ENCODE data around the gene IGHMBP2. TPM values are rescaled to one million over a fixed set of nuclear protein-coding genes. Genes with fewer than 3 reads are reported as not detected.

Gene IGHMBP2
- 109 and 159 TPM in 2 replicates for total RNA-seq (2011; cell fraction: chromatin; rRNA removed; ENCODE audit: low replicate concordance)
- 75.3 and 75.5 TPM in 2 replicates for total RNA-seq (2011; cell fraction: nucleolus; rRNA removed)
- total RNA-seq (2011; cell fraction: nucleoplasm; rRNA removed) = 61.4 and 66.5 TPM in 2 replicates
- 12.5 and 15.9 TPM in 2 replicates for total RNA-seq (2014; rRNA removed)
- total RNA-seq (2014; rRNA removed; fragmentation: Illumina TruSeq; extraction: Trizol) = 8.3 and 11.7 TPM in 2 replicates
- total RNA-seq (2015; rRNA removed; fragmentation: Illumina TruSeq; extraction: Trizol) = 11.6 and 14.5 TPM in 2 replicates
- total RNA-seq (2021) = 24.8 and 28.9 TPM in 2 replicates
- polyA plus RNA-seq (2011; rRNA removed) = 14.5 and 21.1 TPM in 2 replicates
- polyA plus RNA-seq (2011; cell fraction: cytosol; rRNA removed) = 8.1 and 11.3 TPM in 2 replicates
- 61.4 and 78.3 TPM in 2 replicates for polyA plus RNA-seq (2011; cell fraction: nucleus; rRNA removed)
- 10.6 and 12.2 TPM in 2 replicates for polyA plus RNA-seq (2012)
- 18.8 and 20.7 TPM in 2 replicates for polyA plus RNA-seq (2014; fragmentation: Illumina TruSeq; extraction: Trizol)
- 1 to 10 TPM; 1.6 to 1.8 TPM for polyA plus RNA-seq (2014; fragmentation: Nextera tagmentation; extraction: Ambion mirVana)
- polyA plus RNA-seq (2014; rRNA removed) = 16.3 and 18.6 TPM in 2 replicates
- polyA minus RNA-seq (2011; rRNA and poly(A)+ RNA removed) = 14.0 and 15.0 TPM in 2 replicates
- polyA minus RNA-seq (2011; cell fraction: cytosol; rRNA and poly(A)+ RNA removed) = 10.6 and 14.2 TPM in 2 replicates
- 30.6 and 45.2 TPM in 2 replicates for polyA minus RNA-seq (2011; cell fraction: nucleus; rRNA and poly(A)+ RNA removed)
- Bru-seq, nascent RNA = percentile 70 among the genes with signal in this experiment
- percentile 73 among the genes with signal in this experiment for BruChase-seq, experiment 1, labeled RNA remaining after a 2-hour chase
- BruChase-seq, experiment 2, labeled RNA remaining after a 6-hour chase = percentile 77 among the genes with signal in this experiment
- long read RNA-seq, experiment 1, transcript IGHMBP2-201 (15 exons, 3,961 nt) = major isoform, 8 of 142 reads
- long read RNA-seq, experiment 1, partial matches to known transcripts = 83 of 142 reads
- long read RNA-seq, experiment 1, other reads (novel, unspliced or antisense) = 46 of 142 reads
- long read RNA-seq, experiment 2, partial matches to known transcripts = 3 of 12 reads
- long read RNA-seq, experiment 2, other reads (novel, unspliced or antisense) = 6 of 12 reads
- long read RNA-seq, experiment 3, partial matches to known transcripts = 9 of 10 reads
- long read RNA-seq, experiment 3, other reads (novel, unspliced or antisense) = 0 of 10 reads

DNA sequence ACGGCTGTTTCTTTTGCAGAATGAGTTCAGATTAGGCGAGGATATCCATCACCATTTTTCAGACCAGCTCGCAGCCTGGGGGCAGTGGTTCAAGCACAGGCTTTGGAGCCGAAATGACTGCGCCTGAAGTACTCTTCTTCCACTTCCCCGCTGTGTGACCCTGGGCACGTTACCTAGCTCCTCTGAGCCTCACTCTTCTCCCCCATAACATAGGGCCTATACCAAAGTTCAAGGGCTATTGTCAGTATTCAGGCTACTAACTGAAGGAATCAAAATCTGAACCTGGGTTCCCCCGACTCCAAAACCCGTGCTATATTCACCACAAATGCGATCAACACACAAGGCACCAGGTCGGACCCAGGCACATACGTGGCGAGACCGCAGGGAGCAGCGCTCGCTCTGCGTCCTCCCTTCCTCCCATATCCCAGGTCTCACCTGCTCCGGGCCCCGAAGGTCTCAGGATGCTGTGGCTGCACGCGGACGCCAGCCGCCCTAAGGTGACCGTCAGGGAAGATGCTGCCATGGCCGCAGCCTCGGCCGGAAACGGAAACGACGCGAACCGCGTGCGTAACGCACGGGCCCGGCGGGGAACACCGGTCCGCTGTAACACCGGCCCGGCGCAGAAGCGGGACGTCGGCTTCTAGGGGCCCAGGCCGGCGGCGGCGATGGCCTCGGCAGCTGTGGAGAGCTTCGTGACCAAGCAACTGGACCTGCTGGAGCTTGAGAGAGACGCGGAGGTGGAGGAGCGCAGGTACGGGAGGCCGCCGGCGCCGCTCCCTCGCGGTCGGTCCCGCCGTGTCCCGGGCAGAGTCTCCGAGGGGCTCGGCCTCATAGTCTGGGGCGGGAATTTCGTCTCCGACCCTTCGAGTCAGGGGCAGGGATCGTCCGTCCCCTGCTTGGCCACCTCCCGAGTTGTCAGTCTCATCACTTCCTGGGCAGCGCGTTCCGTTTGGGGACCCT is at the start of gene IGHMBP2, which contains the start of gene MRPL21:
Gene IGHMBP2 (plus strand): TSS at position 604 of the 960 bp plus-strand sequence. CDS start 62 bp downstream, at position 666.
Gene MRPL21 (minus strand): TSS at position 545 of the 960 bp plus-strand sequence. CDS start 22 bp downstream, at position 523.
- Histone ChIP-seq H3K4me1 (replicated peaks in 1 of 2; ENCODE audit: control insufficient read depth in 2 of 2, insufficient read depth in 2 of 2, low read length in 2 of 2) (peaks cover 19 to 23% of the 10 kb centered on the region in 2 experiments; a peak in 4 of 5 replicates), H3K4me2 (ENCODE audit: insufficient read depth, low read length) (peak within 1 kb of the TSS; percentile 95), H3K9ac (ENCODE audit: insufficient read depth in 1 of 2, low read depth in 2 of 2, low read length in 2 of 2) (peak within 1 kb of the TSS; percentile 98), H3K9me3 (replicated peaks; ENCODE audit: control insufficient read depth, insufficient read depth, low read depth, low read length) (no peaks in the 10 kb centered on the region), H3K4me3 (peak within 1 kb of the TSS; percentile 92), H3K27me3 (ENCODE audit: control insufficient read depth in 2 of 2, insufficient read depth in 2 of 2, low read length in 2 of 2) (no peaks in the 10 kb centered on the region), H3K9me1 (ENCODE audit: control insufficient read depth, insufficient read depth, low read length) (no peaks in the 10 kb centered on the region), H3K36me3 (ENCODE audit: control insufficient read depth, insufficient read depth, low read length) (peaks cover 61% of the 10 kb centered on the region), H4K20me1 (replicated peaks; ENCODE audit: control insufficient read depth, insufficient read depth, low read length) (peaks cover 14% of the 10 kb centered on the region), H3K27ac (ENCODE audit: extremely low read depth, low read depth, low read length) (peak within 1 kb of the TSS; percentile 90), H2AFZ (ENCODE audit: low read depth, low read length) (peak within 1 kb of the TSS; percentile 95), H3K79me2 (ENCODE audit: control insufficient read depth, insufficient read depth, low read length) (peaks cover 75% of the 10 kb centered on the region)
- FAIRE-seq (peak; percentile 42), DNase-seq (ENCODE audit: extremely low read depth in 1 of 4, low spot score in 3 of 4) (peak; percentile 85 to 93 (median 88)), ATAC-seq (peak; percentile 95)
- BruUV-seq (replicated peaks) = no TSS peak
- POLR2A ChIA-PET = interaction anchor here (0.6 to 1.5 kb wide), 4 partner anchors 10 to 258 kb away, joined by 3 read pairs; no protein-coding TSS in a partner anchor
- WGBS (ENCODE audit: insufficient coverage, low coverage, missing lambda C conversion rate) = 0% methylated on average over 71 of the region's 78 CpGs
- in situ Hi-C loops (cut with MboI) (no loop called here), intact Hi-C loops (cut with micrococcal nuclease) (loop anchor here (5.0 kb wide), 1 partner anchor 184 kb away; no protein-coding TSS in a partner anchor)
- CTCF ChIA-PET (ENCODE audit: low intra/inter-chr PET ratio) = no interaction called here
- TF ChIP-seq DACH1 (IDR thresholded peaks at IDR 0.05; ENCODE audit: partially characterized antibody) (peak; percentile 30), ELF4 (CRISPR knock-in tag; IDR thresholded peaks at IDR 0.05) (0 out of 2 replicates have a peak, but pooled peaks have one; percentile 58), POLR2A (conservative IDR thresholded peaks at IDR 0.05) (peak; percentile 97), ZBTB8A (IDR thresholded peaks at IDR 0.05; ENCODE audit: partially characterized antibody) (no peak), ZKSCAN3 (CRISPR knock-in tag; IDR thresholded peaks at IDR 0.05) (no peak), ZC3H11A (IDR thresholded peaks at IDR 0.05; ENCODE audit: low read depth, low read length) (peak; percentile 86; the same call in 1 of the 2 replicates)
- TF ChIP-seq, protein P1, sequence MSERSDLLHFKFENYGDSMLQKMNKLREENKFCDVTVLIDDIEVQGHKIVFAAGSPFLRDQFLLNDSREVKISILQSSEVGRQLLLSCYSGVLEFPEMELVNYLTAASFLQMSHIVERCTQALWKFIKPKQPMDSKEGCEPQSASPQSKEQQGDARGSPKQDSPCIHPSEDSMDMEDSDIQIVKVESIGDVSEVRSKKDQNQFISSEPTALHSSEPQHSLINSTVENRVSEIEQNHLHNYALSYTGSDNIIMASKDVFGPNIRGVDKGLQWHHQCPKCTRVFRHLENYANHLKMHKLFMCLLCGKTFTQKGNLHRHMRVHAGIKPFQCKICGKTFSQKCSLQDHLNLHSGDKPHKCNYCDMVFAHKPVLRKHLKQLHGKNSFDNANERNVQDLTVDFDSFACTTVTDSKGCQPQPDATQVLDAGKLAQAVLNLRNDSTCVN (CRISPR knock-in tag; IDR thresholded peaks at IDR 0.05) = 0 out of 2 replicates have a peak, but pooled peaks have one; percentile 27
- TF ChIP-seq, protein P2, sequence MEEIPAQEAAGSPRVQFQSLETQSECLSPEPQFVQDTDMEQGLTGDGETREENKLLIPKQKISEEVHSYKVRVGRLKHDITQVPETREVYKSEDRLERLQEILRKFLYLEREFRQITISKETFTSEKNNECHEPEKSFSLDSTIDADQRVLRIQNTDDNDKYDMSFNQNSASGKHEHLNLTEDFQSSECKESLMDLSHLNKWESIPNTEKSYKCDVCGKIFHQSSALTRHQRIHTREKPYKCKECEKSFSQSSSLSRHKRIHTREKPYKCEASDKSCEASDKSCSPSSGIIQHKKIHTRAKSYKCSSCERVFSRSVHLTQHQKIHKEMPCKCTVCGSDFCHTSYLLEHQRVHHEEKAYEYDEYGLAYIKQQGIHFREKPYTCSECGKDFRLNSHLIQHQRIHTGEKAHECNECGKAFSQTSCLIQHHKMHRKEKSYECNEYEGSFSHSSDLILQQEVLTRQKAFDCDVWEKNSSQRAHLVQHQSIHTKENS (CRISPR knock-in tag; IDR thresholded peaks at IDR 0.05) = 0 out of 2 replicates have a peak, but pooled peaks have one; percentile 6
- TF ChIP-seq, protein P3, sequence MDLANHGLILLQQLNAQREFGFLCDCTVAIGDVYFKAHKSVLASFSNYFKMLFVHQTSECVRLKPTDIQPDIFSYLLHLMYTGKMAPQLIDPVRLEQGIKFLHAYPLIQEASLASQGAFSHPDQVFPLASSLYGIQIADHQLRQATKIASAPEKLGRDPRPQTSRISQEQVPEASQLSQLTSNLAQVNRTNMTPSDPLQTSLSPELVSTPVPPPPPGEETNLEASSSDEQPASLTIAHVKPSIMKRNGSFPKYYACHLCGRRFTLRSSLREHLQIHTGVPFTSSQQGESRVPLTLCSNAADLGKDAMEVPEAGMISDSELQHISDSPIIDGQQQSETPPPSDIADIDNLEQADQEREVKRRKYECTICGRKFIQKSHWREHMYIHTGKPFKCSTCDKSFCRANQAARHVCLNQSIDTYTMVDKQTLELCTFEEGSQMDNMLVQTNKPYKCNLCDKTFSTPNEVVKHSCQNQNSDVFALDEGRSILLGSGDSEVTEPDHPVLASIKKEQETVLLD (IDR thresholded peaks at IDR 0.05) = no peak
- TF ChIP-seq, protein P4, sequence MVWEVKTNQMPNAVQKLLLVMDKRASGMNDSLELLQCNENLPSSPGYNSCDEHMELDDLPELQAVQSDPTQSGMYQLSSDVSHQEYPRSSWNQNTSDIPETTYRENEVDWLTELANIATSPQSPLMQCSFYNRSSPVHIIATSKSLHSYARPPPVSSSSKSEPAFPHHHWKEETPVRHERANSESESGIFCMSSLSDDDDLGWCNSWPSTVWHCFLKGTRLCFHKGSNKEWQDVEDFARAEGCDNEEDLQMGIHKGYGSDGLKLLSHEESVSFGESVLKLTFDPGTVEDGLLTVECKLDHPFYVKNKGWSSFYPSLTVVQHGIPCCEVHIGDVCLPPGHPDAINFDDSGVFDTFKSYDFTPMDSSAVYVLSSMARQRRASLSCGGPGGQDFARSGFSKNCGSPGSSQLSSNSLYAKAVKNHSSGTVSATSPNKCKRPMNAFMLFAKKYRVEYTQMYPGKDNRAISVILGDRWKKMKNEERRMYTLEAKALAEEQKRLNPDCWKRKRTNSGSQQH (CRISPR knock-in tag; IDR thresholded peaks at IDR 0.05) = peak; percentile 60; the same call in 1 of the 2 replicates
